HuH-7.5 (cell line): Measurements from ENCODE around the gene CEP128.
A peak's percentile ranks its signal among the peaks of the same experiment; 100 is the strongest.

Source experiments
- DNase-seq: peaks from one replicate; pipeline ENCODE4 v3.0.0; 2011; ENCODE audit warnings: low spot score

CEP128 gene

DNA sequence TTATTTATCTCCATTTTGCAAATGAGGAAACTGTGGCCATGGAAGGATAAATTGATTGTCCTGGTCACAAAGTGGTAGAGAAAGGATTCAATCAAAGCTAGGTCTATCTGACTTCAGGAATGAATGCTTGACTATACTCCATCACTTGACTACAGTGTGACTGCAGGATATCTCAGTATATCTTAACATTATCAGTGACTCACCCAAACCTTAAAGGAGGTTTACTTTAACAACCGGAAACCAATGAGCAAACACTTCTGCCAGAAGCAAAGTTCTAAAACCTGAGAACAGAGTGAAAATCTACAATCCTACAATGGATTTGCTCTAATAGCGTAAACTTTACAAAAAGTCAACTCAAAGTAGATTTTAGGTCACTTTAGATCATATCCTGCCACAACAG is 277.0 kb downstream of the CEP128 start:
- no peak for DNase-seq

DNA sequence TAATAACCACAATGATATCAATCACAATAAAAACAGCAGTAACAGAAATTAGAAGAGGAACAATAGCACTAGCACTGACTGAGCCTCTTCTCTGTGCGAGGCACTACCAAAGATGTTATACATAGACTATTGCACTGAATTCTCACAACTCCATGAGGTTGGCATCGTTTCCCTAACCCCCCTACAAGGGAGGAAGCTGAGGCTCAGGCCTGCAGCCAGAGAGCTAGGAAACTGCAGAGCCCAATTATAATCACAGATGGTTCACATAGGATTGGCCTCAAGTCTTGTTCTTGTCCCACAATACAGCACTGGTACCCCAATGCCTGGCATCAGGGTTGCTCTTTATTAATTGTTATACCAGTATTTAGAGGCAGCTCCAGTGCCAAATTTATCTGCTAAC is 278.0 kb downstream of the CEP128 start:
- DNase-seq: no peak

DNA sequence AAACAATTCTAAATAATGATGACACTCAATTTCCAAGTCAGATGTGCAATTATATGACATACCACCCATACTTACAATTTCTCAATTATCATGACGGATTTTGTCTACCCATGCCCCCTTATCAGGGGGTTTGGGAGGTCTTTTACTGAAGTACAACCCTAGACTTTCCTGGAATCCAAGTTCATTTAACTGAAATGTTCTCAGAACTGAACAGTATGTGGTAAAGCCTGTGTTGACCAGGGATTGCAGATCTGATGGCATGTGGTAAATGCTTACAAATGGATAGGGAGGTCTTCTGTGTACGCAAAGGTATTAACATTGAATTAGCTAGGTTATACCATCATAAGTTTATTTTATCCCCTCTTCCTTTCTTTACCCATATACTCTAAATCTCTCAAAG is 281.8 kb downstream of the CEP128 start:
- no peak for DNase-seq

DNA sequence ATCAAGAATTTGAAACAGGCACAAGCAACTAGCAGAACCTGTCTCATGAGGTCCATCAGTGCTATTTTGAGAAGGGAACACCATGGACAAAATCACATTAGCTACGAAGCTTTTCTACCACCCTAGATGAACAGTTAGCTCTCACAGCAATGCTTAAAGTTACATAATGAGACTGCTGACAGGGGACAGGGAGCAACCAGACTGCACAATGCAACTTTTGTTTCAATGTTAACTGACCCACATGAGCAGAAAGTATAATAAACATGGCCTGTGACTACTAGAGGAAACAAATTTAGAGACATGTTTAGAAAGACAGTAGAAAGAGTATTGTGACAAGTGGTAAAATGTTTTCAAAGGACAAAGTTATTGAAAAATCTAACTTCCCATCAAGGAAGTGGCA is 282.8 kb downstream of the CEP128 start:
- DNase-seq: no peak

DNA sequence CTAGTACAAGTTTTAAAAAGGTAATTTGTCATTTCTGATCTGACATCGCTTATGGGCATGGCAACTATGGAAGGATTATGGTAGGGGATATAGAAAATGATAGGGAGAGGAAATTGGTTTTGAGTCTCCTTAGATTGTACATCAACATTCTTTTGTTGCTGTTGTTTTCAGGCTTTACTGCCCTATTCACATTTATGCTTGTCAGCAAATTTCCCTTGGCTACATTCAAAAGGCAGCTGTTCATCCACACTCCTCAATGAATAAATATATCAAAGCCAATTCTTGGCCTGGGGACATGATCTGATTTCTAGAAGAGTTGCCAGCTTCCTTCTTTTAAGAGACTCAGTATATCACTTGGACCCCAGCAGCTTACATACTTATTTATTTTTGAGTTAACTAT is 283.4 kb downstream of the CEP128 start:
- no peak for DNase-seq

DNA sequence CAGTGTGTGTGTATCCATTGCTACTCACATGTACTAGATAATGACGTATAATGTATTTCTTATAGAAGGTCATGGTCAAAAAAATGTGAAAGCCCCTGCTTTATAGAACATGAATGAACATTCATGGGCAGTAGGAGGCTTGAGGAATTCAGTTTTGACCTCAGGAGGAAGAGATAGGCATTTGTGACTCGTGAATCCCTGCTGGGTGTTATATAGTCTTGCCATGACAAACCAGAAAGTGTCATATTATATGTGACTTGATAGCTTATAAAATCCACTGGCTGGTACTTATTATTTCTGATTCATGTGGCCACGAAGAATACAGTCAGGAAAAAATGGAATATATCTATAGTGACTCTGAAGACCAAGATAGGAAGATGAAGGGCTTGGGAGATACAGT is 287.6 kb downstream of the CEP128 start:
- no peak for DNase-seq

DNA sequence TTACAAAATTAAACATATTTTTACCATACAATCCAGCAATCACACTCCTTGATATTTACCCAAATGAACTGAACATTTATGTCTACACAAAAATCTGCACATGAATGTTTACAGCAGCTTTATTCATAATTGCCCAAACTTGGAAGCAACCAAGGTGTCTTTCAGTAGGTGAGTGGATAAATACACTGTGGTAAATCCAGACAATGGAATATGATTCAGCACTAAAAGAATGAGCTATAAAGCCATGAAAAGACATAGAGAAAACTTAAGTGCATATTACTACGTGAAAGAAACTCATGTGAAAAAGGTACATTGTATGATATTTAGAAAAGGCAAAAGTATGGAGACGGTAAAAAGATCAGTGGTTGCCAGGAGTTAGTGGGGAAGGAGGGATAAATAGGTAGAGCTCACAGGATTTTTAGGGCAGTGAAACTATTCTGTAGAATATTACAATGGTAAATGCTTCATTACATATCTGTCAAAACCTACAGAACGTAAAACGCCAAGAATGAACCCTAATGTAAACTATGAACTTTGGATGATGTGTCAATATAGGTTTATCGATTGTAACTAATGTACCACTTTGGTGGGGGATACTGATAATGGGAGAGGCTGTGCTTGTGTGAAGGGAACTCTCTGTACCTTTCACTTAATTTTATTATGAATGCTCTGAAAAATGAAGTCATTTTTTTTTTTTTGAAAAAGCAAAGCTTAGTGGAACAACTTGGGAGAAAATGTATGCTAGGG is 295.7 kb downstream of the CEP128 start:
- no peak for DNase-seq

DNA sequence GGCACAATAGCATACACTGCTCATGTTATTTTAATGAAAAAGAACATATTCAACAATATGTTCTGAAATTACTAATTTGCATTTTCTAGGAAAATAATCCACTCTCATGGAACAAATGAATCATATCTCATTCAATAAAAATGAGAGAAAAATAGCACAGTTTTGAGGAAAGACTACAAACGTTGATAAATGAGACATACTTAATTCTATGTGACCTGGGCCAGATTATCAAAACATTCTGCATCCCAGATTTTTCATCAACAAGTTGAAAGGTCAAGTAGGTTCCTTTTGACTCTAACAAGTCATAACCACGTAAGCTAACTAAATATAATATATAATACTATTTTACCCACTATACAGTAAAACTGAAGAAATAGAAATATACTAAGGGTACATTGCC is 296.7 kb downstream of the CEP128 start:
- DNase-seq: no peak

DNA sequence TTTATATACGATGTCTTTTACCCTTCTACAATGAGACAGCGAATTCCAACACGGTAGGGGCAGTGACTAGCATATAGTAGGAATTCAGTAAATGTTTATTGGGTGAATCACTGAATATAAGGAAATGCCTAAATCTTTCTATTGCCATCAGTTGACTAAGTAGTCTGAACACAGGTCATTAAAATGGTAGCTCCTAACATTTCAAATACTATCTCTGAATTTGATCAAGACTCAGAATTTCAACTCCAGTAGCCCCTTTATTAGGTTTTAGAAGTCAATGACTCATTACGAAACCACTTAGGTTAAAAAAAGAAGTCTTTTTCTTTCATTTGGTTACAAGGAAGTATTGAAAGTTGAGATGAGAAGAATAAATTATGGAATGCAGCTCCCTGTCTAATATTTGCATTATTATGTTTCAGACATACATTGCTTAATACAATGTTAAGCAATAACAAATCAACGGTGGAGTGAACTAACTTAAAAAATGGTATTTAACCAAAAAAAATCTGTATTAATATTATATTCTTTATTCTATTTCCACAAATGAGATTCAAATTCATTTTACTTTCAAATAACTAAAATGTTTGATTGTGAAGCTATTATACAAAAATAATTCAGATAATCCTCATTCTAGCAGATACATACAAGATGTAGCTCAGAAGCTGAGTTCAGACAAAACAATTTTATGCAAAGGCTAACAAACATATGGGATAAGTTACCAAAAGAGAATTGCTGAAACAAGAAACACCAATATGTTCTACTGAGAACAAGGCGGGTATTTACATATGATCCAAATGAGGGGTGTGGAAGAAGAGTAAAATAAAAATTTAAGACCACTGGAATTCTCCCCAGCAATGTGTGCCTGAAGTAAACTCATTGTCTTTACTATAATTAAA is 302.7 kb downstream of the CEP128 start:
- no peak for DNase-seq

DNA sequence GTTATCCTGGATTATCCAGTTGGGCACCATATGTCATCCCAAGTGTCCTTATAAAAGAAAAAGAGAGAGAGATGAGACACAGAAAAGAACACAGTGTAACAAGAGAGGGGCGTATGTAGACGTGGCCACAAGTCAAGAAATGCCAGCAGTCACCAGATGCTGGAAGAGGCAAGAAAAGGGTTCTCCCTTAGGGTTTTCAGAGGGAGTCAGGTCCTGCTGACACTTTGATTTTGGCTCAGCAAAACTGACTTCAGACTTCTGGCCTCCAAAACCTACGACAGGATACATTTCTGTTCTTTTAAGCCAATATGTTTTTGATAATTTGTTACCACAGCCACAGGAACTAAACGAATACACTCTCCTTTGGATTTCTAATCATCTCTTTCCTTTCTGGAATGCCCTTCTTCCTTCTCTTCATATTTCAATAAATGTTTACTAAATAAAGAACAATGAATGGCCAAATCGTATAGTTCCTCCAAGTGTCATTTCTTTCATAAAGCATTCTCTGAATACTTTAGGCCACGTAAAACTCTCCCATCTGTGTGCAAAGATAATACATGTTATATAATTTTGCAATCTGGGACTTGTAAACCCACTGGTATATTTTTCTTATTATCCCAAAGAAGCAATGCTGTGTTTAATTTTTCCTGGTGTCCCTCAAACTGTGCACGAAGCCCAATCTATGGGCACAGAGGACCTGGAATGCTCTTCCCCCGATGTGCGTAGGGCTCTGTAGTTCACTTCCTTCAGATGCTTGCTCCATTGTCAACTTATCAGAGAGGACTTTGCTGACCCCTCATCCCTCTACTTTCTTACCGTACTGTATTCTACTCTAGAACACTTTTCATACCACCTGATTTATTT is 303.6 kb downstream of the CEP128 start:
- no peak for DNase-seq

DNA sequence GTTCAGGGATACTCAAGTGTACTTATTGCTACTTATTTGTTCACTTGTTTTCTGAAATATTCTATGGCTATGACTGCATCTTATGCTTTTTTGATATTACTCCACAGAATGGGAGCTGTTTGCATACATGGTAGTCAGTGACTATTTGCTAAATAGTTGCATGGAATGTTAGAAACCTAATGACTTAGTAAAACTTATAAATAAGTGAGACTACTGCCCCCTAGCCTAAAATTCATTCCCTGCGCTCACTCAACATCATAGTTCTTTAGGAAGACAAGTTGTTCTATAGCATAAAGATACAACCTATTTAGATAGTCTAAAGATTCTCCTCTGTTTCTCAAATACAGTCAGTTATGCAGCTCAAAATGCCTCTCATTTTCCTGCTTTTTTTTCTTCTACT is 305.5 kb downstream of the CEP128 start:
- DNase-seq: no peak

DNA sequence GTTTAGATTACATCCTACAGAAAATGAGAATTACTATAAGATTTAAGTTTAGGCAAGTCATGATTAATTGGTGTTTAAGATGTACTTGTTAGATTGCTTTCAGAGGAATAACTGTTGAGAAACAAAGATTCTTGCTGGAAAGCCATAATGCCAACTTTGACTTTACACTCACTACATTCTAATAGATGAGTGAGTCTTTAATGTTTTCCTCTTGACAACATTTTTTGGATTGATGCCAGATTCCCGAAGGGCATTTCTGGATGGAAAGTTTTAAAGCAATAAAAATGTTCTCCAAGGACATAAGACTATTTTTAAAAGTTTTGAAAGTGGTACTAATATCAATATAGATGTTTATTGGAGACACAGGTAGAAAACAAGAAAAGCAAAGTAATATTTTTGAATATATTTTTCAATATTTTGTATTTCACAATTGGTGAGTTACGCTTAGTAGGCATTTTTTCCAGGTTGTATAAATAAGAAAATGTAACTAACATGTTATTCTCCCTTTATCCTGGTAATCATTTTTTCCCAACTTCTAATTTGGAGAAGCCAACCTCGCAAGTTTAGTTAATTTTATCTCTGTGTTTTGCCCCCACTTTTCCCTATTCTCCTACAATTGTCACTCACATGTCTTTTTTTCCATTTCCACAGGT is 307.3 kb downstream of the CEP128 start:
- no peak for DNase-seq

DNA sequence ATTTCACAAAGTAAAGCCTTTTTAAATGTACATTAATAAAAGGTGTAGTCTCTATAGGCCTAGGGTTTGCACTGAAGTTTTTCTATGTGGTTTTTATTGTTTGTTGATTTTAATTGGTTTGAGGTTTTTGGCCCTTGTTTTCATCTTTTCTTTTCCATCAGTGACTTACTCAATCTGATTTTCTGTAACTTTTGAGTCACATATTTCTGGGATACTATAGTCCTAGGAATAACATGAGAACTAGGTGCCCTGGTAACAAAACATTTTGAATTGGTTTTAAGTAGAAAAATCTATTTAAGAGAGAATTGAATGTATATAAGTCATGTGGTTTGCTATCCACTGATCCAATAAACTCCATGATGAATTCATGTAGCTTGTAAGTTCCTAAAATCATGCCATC is 311.9 kb downstream of the CEP128 start:
- no peak for DNase-seq

DNA sequence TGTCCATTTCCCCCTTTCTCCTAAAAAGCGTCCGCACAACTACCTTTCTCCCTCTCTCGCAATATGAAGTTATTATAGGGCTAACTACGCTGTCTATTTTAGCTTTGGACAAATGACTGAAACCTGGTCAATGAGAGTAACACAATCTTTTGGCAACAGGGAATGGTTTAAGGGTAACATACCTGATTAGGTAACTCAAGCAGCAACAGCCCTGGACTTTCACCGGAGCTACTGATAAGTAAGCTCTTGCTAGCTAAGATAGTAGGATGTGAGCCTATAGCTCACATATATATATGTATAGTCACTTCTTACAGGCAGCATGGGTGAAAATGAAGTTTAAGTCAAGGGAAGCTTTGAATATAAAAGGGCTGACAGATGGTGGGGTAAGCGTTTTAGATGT is 313.0 kb downstream of the CEP128 start:
- peak; percentile 7 for DNase-seq

DNA sequence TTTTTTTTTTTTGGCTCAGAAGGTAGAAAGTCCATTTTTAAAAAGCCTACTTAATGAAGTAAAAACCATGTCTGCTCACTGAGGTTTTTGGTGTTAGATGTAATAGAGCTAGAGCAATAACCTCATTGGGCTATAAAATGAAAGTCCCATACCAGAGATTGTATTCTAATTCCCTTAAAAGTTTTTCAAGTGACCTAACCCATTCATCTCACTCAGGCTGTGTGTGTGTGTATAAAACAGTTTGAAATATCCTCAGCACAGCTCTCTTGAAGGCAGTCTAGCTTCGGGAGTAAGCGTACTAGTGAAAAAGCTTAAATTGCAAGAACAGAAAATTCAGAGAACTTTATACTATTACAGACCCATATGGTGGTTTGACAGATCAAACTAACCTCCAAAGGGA is 313.8 kb downstream of the CEP128 start:
- DNase-seq: no peak

DNA sequence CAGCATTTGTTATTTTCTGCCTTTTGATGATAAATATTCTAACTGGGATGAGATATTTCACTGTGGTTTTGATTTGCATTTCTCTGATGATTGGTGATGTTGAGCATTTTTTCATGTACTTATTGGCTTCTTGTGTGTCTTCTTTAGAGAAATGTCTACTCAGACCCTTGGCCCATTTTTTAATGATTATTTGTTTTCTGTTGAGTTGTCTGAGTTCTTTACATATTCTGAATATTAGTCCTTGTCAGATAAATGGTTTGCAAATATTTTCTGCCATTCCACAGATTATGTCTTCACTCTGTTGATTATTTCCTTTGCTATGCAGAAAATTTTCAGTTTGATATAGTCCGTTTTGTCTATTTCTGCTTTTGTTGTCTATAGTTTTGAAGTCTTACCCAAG is 317.0 kb downstream of the CEP128 start:
- DNase-seq: no peak

DNA sequence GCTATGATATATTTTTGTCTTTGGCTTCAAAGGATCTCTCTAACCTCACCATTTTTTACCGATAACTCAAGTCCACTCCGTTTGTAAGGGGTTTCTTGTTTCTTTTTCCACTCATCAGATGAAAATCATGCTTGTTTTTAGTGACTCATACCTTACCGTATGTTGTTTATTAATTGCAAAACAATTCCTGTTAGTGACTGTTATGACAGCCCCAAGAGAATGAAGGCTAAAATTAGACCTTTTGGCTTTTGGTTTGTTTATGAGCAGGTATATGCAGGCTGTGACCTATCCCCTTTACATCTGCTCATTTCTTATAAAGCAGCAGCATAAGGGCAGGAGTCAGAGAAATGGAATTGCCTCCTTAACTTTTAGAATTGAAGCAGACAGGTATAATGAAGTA is 319.8 kb downstream of the CEP128 start:
- no peak for DNase-seq

DNA sequence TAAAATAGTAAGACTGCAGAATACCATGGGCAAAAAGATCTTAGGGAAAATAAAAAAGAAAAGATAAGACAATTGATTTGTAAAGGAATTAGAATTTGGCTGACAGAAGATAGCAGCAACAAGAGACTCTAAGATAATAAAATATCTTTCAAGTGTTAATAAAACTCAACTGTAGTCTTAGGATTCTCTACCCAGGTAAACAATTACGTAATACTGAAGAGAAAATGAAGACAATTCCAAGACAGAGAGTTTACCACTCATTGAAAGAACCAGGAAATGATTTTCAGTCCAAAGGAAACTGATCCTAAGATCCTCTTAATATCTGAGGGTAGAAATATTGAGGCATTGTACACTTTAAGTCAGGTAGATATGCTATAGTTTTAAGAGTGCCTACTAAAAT is 321.1 kb downstream of the CEP128 start:
- no peak for DNase-seq

DNA sequence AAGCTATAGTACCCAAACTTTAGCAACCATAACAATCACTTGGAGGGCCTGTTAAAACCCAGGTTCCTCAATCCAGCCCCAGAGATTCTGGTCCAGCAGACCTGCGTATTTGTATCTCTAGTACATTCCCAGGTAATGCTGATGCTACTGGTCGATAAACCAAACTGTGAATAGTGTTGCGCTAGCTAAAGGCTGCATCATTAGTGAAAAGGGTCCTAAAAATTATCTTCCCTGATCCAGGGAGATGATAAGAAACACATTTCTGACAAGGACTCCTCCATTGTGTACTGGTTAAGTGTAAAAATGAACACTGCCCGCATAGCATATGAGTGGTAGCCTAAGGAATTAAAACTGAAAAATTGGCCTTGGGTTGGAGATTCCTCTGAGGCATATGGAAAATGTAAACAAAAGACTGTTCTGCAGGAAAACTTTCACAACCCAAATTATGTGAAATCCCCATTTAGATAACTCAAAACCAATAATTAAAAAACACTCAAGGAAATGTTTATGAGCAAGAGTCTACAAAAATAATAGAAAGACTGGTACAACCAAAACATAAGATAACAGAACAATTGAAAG is 322.7 kb downstream of the CEP128 start:
- no peak for DNase-seq

DNA sequence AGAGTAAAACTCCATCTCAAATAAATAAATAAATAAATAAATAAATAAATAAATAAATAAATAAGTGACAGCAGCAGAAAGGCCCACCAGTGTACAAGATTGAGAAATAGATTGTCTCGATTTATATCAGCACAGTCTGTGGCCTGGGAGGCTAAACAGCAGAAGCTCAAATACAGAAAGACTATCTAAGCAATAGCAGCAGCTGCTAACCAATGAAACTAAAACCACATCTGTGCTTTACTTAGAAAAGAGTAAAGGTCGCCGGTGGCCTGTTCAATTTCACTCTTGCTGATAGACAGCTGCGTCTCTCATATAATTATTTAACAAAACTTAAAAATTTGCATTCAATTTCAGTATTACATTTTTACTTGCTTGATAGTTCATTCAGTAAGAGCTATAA is 325.7 kb downstream of the CEP128 start:
- no peak for DNase-seq

DNA sequence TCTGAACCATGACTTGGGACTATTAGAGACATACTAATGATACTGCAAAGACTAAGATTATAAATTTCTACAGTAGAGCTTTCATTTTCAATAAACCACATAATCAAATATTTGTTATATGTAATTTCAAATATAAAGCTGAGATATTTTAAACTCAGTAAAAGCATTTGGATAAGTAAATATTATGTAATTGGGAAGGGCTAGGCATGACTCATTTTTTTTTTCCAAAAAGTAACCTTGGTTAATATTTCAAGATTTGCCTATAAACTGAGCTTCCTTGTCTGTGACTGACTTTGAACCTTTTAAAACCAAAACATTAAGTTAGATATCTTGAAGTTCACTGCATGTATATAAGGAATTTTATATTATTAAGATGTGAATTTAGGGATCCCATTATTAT is 332.5 kb downstream of the CEP128 start:
- DNase-seq: no peak

DNA sequence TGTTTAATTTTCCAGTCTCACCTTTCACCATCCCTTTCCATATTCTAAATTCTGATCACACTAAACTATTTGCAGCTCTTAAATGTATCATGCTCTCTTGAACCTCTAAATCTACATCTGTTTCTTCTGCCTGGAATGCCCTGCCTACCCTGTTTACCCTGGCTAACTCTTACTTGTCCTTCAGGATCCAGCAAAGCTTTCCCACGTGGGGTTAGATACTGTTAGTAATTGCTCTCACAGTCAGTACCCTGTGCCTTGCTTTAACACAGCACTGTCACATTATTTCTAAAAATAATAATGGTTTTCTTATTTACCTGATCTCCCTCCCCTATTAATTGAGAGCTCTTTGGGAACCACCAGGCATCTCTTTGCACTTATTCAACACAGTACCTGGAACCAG is 333.0 kb downstream of the CEP128 start:
- no peak for DNase-seq
